Endothelial cell of umbilical vein (primary cell): Measurements from ENCODE around the gene STBD1. TPM values are rescaled to one million over a fixed set of nuclear protein-coding genes. Genes with fewer than 3 reads are reported as not detected.

Experiments used
- BruUV-seq: library from RNA; stranded (reverse); fragments of 400-500 nt; replicated peaks from 2 replicates; lab custom pipeline; 2021; lab: Mats Ljungman, UMichigan
- CTCF ChIA-PET: fragments of 300-600, 350-600 bp; sonication (Branson Sonifier 250); formaldehyde crosslinking; loops from one replicate; lab custom pipeline; 2021; ENCODE audit warnings: antibody characterized with exemption, inconsistent platforms; lab: Charles Lee
- POLR2A ChIA-PET: fragments of 300-600, 350-600 bp; sonication (Branson Sonifier 250); formaldehyde crosslinking; loops from one replicate; lab custom pipeline; 2021; ENCODE audit warnings: antibody characterized with exemption, inconsistent platforms; lab: Charles Lee
- DNase-seq: peaks from one replicate; pipeline ENCODE4 v3.0.0-alpha.2; 2011; ENCODE audit warnings: low read depth, low spot score
- FAIRE-seq: peaks from 2 replicates; lab custom pipeline; 2011; peaks lifted over from hg19 to GRCh38; lab: Jason Lieb, UNC
- H2AFZ ChIP-seq: 2 replicates; pipeline ENCODE4 v1.6.0; 2012; ENCODE audit warnings: low read depth, low read length, control low read depth, inconsistent platforms
- H3K27ac ChIP-seq: 2 replicates; pipeline ENCODE4 v1.5.1; 2011; ENCODE audit warnings: low read depth, mild to moderate bottlenecking, control low read depth, low read length, moderate library complexity; ENCODE audit not compliant: insufficient read depth
- H3K27me3 ChIP-seq, 2 experiments: 2 replicates each; pipeline versions ENCODE4 v1.6.0 to v1.6.1; 2011; ENCODE audit warnings: low read length in 2 of 2, mixed read lengths in 1 of 2; ENCODE audit not compliant: control insufficient read depth in 2 of 2, insufficient read depth in 2 of 2
- H3K36me3 ChIP-seq, 2 experiments: 2 replicates in 1 of 2; 3 replicates in 1 of 2; pipeline ENCODE4 v1.5.1; 2011; ENCODE audit warnings: low read length in 2 of 2, mild to moderate bottlenecking in 1 of 2, moderate library complexity in 1 of 2; ENCODE audit not compliant: control insufficient read depth in 2 of 2, insufficient read depth in 2 of 2; ENCODE audit errors: extremely low read depth in 1 of 2
- H3K4me1 ChIP-seq: 3 replicates; pipeline ENCODE4 v1.5.1; 2011; ENCODE audit warnings: mild to moderate bottlenecking, low read length; ENCODE audit not compliant: control insufficient read depth, insufficient read depth; ENCODE audit errors: extremely low read depth
- H3K4me2 ChIP-seq: 2 replicates; pipeline ENCODE4 v1.6.1; 2011; ENCODE audit warnings: low read length, control low read depth, mixed read lengths; ENCODE audit not compliant: insufficient read depth
- H3K4me3 ChIP-seq, 3 experiments: fragments of 200-600 bp in 1 of 3; sonication (generic), shearing (Covaris generic) in 1 of 3; replicated peaks in 1 of 3; 2 replicates each; pipeline ENCODE4 v1.5.1; 2011 to 2016; ENCODE audit warnings: control low read depth in 3 of 3, low read length in 3 of 3, mild to moderate bottlenecking in 2 of 3, inconsistent platforms in 1 of 3, low read depth in 1 of 3, moderate library complexity in 1 of 3; ENCODE audit not compliant: insufficient read depth in 1 of 3
- H3K79me2 ChIP-seq: 2 replicates; pipeline ENCODE4 v1.6.0; 2012; ENCODE audit warnings: low read length, inconsistent platforms; ENCODE audit not compliant: control insufficient read depth, insufficient read depth
- H3K9ac ChIP-seq: replicated peaks from 2 replicates; pipeline ENCODE3; 2011; ENCODE audit warnings: low read length, control low read depth; ENCODE audit not compliant: insufficient read depth; ENCODE audit errors: extremely low read depth
- H3K9me1 ChIP-seq: replicated peaks from 3 replicates; pipeline ENCODE4 v1.6.0; 2011; ENCODE audit warnings: mild to moderate bottlenecking, low read length; ENCODE audit not compliant: control insufficient read depth, insufficient read depth; ENCODE audit errors: extremely low read depth
- H3K9me3 ChIP-seq: replicated peaks from 2 replicates; pipeline ENCODE4 v1.5.1; 2012; ENCODE audit warnings: low read length, inconsistent platforms; ENCODE audit not compliant: control insufficient read depth, insufficient read depth
- H4K20me1 ChIP-seq: replicated peaks from 2 replicates; pipeline ENCODE3; 2011; ENCODE audit warnings: mild to moderate bottlenecking, low read length; ENCODE audit not compliant: control insufficient read depth, insufficient read depth; ENCODE audit errors: extremely low read depth
- CTCF ChIP-seq, 2 donors: IDR thresholded peaks; 1 replicate in 1 of 2; 2 replicates in 1 of 2; pipeline ENCODE4 v1.5.1; 2011; ENCODE audit warnings: low read length in 2 of 2, mild to moderate bottlenecking in 2 of 2, moderate library complexity in 2 of 2, control low read depth in 1 of 2, inconsistent platforms in 1 of 2, low read depth in 1 of 2; ENCODE audit not compliant: insufficient read depth in 1 of 2; ENCODE audit errors: extremely low read depth in 1 of 2
- EZH2 ChIP-seq: IDR thresholded peaks from 2 replicates; pipeline ENCODE4 v1.6.1; 2012; ENCODE audit warnings: borderline replicate concordance, low read depth, mild to moderate bottlenecking, moderate library complexity, low read length, inconsistent platforms; ENCODE audit not compliant: severe bottlenecking
- FOS ChIP-seq: IDR thresholded peaks from 2 replicates; pipeline ENCODE4 v1.6.1; 2011; ENCODE audit warnings: mild to moderate bottlenecking, low read length, moderate library complexity, borderline replicate concordance; ENCODE audit not compliant: insufficient read depth
- GATA2 ChIP-seq: IDR thresholded peaks from 2 replicates; pipeline ENCODE4 v1.7.0; 2011; ENCODE audit warnings: low read depth, mild to moderate bottlenecking, moderate library complexity, mixed read lengths, low read length; ENCODE audit not compliant: insufficient read length, insufficient read depth
- JUN ChIP-seq: IDR thresholded peaks from 2 replicates; pipeline ENCODE4 v1.6.1; 2011; ENCODE audit warnings: borderline replicate concordance, low read depth; ENCODE audit not compliant: insufficient read length, insufficient read depth
- MAX ChIP-seq: IDR thresholded peaks from 2 replicates; pipeline ENCODE4 v1.6.1; 2011; ENCODE audit not compliant: insufficient read depth, insufficient read length
- MYC ChIP-seq: IDR thresholded peaks from one replicate; pipeline ENCODE4 v1.6.1; 2011; ENCODE audit warnings: mild to moderate bottlenecking, low read depth, low read length
- POLR2A ChIP-seq: IDR thresholded peaks from 2 replicates; pipeline ENCODE4 v1.6.1; 2012; ENCODE audit warnings: low read depth, mild to moderate bottlenecking, control low read depth, low read length
- POLR2AphosphoS5 ChIP-seq: IDR thresholded peaks from 2 replicates; pipeline ENCODE4 v1.6.1; 2012; ENCODE audit warnings: low read depth, mild to moderate bottlenecking, control low read depth, low read length, moderate library complexity; ENCODE audit not compliant: insufficient read depth
- dilution Hi-C: fragments of 300-500 bp; cut with MboI; formaldehyde crosslinking; loops from one replicate; pipeline ENCODE4 v1.15.0; 2019; ENCODE audit warnings: low sequenced_read_pairs; ENCODE audit not compliant: extremely low pct_ligation_motif_present
- intact Hi-C: fragments of 100-400 bp; cut with micrococcal nuclease; formaldehyde crosslinking; loops from one replicate; pipeline ENCODE4 v1.10.0; 2022
- polyA plus RNA-seq, 4 experiments: library from polyadenylated mRNA; depleted of rRNA in 3 of 4; stranded (reverse) in 3 of 4; unstranded in 1 of 4; fragments of >200 nt; gene quantifications; 2 replicates each; pipeline versions ENCODE4 v1.2.1 to v1.2.3, GENCODE V29; 2011 to 2012; ENCODE audit warnings: missing spikeins in 1 of 4
- total RNA-seq: library from RNA; stranded (reverse); gene quantifications from 2 replicates; pipeline ENCODE4 v1.2.3, GENCODE V29; 2021

Gene STBD1
- total and polyA plus RNA-seq, 2 donors (not counting 3 experiments of a cell fraction or from before 2014, with no cell fraction given): 0.18 to 0.29 TPM

DNA sequence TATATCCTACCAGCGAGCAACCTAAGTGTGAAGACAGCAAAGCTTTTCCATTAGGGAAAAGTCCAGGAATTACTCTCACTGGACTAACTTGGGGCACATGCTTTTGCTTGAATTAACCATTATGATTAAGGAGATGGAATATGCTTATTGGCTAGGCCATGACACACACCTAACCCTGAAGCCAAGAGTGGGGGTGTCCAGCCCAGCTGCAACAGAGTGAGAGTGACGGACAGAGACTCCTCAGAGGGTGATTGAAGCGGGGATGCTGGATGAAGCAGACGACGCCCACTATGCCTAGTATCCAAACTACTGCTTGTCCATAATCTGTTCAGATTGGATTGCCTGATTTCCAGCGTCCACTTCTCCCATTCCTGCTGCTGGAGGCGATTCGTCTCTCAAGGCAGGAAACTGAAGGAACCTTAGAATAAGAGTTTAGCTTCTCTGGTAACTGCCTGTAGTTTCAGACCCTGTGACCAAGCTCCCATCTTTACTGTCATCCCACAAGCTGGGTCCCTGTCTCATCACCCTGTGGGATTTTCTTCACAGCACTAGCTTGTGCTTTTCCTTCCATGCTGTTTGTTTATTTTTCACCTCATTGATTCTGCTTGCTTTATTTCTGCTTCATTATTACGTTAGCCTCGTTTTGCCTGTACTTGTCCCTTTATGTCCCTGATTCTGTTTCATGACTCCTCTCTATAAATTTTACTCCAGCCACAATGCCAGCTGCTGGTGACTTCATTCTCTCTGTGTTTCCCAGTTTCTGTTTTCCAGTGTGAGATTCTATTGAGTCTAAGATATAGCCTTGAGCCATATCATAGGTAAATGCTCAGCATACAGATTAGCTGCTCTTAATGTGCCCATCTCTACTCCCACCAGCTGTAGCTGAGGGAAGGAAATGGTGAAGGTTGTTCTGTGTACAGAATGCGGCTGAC is 36.0 kb upstream of the STBD1 start:
- no peaks in the 10 kb centered on the region for H3K9me3 ChIP-seq
- TF ChIP-seq JUN (no peak), CTCF (IDR thresholded peaks at IDR 0.05; ENCODE audit: extremely low read depth in 1 of 2, insufficient read depth in 1 of 2, low read depth in 1 of 2, low read length in 2 of 2) (no peak), MAX (no peak), GATA2 (no peak), POLR2AphosphoS5 (no peak), FOS (no peak), MYC (no peak), POLR2A (no peak), EZH2 (no peak)
- H3K9ac ChIP-seq: no peak overlapping the region
- H3K27me3 ChIP-seq: peaks cover 15 to 21% of the 10 kb centered on the region in 2 experiments
- no peak overlapping the region for H3K4me2 ChIP-seq
- no peaks in the 10 kb centered on the region for H3K79me2 ChIP-seq
- no TSS peak for BruUV-seq
- CTCF ChIA-PET: interaction anchor here (0.9 kb wide), 1 partner anchor 9 kb away, joined by 3 read pairs; no protein-coding TSS in a partner anchor
- no peaks in the 10 kb centered on the region for H4K20me1 ChIP-seq
- no peaks in the 10 kb centered on the region for H3K9me1 ChIP-seq
- H3K4me1 ChIP-seq: no peaks in the 10 kb centered on the region
- intact Hi-C loops: no loop called here
- no peak overlapping the region for H3K27ac ChIP-seq
- no peak overlapping the region for H3K4me3 ChIP-seq
- no peak overlapping the region for H2AFZ ChIP-seq
- H3K36me3 ChIP-seq: no peaks in the 10 kb centered on the region
- FAIRE-seq (no peak), DNase-seq (no peak)
- dilution Hi-C loops: no loop called here
- POLR2A ChIA-PET: no interaction called here
